KOPT-K1 (cell line): ENCODE results near the gene DMBT1.

Experiments used
- H3K27ac ChIP-seq: fragments of 200-600 bp; sonication (generic); 2 replicates; pipeline ENCODE4 v1.5.1; 2016; ENCODE audit warnings: antibody characterized with exemption, mild to moderate bottlenecking, low read depth, low read length; ENCODE audit not compliant: poor library complexity, severe bottlenecking
- H3K36me3 ChIP-seq: fragments of 200-600 bp; sonication (generic); 2 replicates; pipeline ENCODE4 v1.5.1; 2017; ENCODE audit warnings: antibody characterized with exemption, mild to moderate bottlenecking, low read length, moderate library complexity; ENCODE audit not compliant: insufficient read depth
- H3K9me3 ChIP-seq: fragments of 200-600 bp; sonication (generic); 2 replicates; pipeline ENCODE4 v1.5.1; 2017; ENCODE audit warnings: antibody characterized with exemption, low read length, mild to moderate bottlenecking; ENCODE audit not compliant: insufficient read depth, poor library complexity, severe bottlenecking

Gene DMBT1

GRCh38 chr10:122642726-122643605 lies 82.4 kb downstream of the DMBT1 start:
- no peaks in the 10 kb centered on the region for H3K36me3 ChIP-seq
- no peak overlapping the region for H3K27ac ChIP-seq
- H3K9me3 ChIP-seq = no peaks in the 10 kb centered on the region

- H3K27ac ChIP-seq = no peak overlapping the region
- no peaks in the 10 kb centered on the region for H3K36me3 ChIP-seq
- H3K9me3 ChIP-seq = no peaks in the 10 kb centered on the region
Observed at GRCh38 chr10:122643931-122644534, 83.5 kb downstream of the DMBT1 start.

GRCh38 chr10:122646511-122647382 lies 86.2 kb downstream of the DMBT1 start:
- H3K27ac ChIP-seq = no peak overlapping the region
- no peaks in the 10 kb centered on the region for H3K9me3 ChIP-seq
- H3K36me3 ChIP-seq = no peaks in the 10 kb centered on the region

GRCh38 chr10:122647383-122647968 lies 86.9 kb downstream of the DMBT1 start:
- H3K36me3 ChIP-seq = no peaks in the 10 kb centered on the region
- no peaks in the 10 kb centered on the region for H3K9me3 ChIP-seq
- no peak overlapping the region for H3K27ac ChIP-seq

GRCh38 chr10:122648599-122649428 lies 88.3 kb downstream of the DMBT1 start:
- H3K27ac ChIP-seq = no peak overlapping the region

GRCh38 chr10:122649903-122650302 lies 89.3 kb downstream of the DMBT1 start:
- Histone ChIP-seq H3K9me3 (no peaks in the 10 kb centered on the region), H3K36me3 (no peaks in the 10 kb centered on the region), H3K27ac (no peak overlapping the region)

More at GRCh38 chr10:122648599-122649428, 88.3 kb downstream of the DMBT1 start:
- Histone ChIP-seq H3K36me3 (no peaks in the 10 kb centered on the region), H3K9me3 (no peaks in the 10 kb centered on the region)

- no peaks in the 10 kb centered on the region for H3K36me3 ChIP-seq
- H3K27ac ChIP-seq = no peak overlapping the region
- no peaks in the 10 kb centered on the region for H3K9me3 ChIP-seq
Observed at GRCh38 chr10:122650331-122650730, 89.8 kb downstream of the DMBT1 start.

- Histone ChIP-seq H3K36me3 (no peaks in the 10 kb centered on the region), H3K27ac (no peak overlapping the region), H3K9me3 (no peaks in the 10 kb centered on the region)
Observed at GRCh38 chr10:122655524-122656307, 95.2 kb downstream of the DMBT1 start.

GRCh38 chr10:122656308-122656705 lies 95.8 kb downstream of the DMBT1 start:
- H3K27ac ChIP-seq = no peak overlapping the region
- H3K9me3 ChIP-seq = no peaks in the 10 kb centered on the region
- H3K36me3 ChIP-seq = no peaks in the 10 kb centered on the region

GRCh38 chr10:122656741-122657140 lies 96.2 kb downstream of the DMBT1 start:
- Histone ChIP-seq H3K36me3 (no peaks in the 10 kb centered on the region), H3K27ac (no peak overlapping the region), H3K9me3 (no peaks in the 10 kb centered on the region)

GRCh38 chr10:122657255-122657654 lies 96.7 kb downstream of the DMBT1 start:
- Histone ChIP-seq H3K27ac (no peak overlapping the region), H3K36me3 (no peaks in the 10 kb centered on the region), H3K9me3 (no peaks in the 10 kb centered on the region)

- Histone ChIP-seq H3K36me3 (no peaks in the 10 kb centered on the region), H3K9me3 (no peaks in the 10 kb centered on the region), H3K27ac (no peak overlapping the region)
Observed at GRCh38 chr10:122657729-122658128, 97.2 kb downstream of the DMBT1 start.

- no peaks in the 10 kb centered on the region for H3K9me3 ChIP-seq
- H3K27ac ChIP-seq = no peak overlapping the region
- no peaks in the 10 kb centered on the region for H3K36me3 ChIP-seq
Observed at GRCh38 chr10:122658356-122659049, 97.9 kb downstream of the DMBT1 start.
